GM19238 (cell line): ENCODE results near the gene CLN6.
"Not testable (repeated sequence)": the region's sequence is repeated elsewhere in the genome, so short reads cannot be mapped to it uniquely, and the experiment has no call there.

Experiments
- DNase-seq: peaks from one replicate; pipeline ENCODE4 v3.0.0; 2011; ENCODE audit warnings: low spot score; ENCODE audit not compliant: insufficient read length

The CLN6 gene

DNA sequence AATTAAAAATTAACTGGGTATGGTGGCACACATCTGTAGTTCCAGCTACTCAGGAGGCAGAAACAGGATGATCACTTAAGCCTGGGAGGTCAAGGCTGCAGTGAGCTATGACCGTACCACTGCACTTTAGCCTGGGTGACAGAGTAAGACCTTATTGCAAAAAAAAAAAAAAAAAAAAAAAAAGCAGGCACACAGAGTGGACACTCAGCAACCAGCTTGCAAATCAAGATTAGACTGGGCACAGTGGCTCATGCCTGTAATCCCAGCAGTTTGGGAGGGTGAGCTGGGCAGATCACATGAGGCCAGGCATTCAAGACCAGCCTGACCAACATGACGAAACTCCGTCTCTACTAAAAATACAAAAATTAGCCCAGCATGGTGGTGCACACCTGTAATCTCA, 5.4 kb downstream of the CLN6 start:
- DNase-seq, result no peak

DNA sequence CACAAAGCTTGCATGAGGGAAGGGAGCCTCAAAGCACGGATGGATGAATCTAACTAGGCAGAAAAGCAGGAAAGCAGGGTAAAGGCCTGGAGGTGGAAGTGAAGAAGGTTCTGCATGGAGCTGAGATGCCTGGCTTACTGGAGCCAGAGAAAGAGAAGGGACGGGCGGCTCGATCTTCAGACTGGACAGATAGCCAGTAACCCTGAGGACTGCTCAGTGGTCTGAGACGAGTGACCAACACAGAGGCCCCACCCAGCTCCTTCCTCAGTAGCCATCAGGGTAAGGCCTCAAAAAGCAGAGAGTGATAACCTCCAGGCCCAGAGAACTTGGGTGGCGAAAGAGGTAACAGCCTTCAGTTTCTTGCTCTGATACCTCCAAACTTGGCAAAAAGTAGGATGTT, 6.4 kb downstream of the CLN6 start:
- DNase-seq, result no peak

DNA sequence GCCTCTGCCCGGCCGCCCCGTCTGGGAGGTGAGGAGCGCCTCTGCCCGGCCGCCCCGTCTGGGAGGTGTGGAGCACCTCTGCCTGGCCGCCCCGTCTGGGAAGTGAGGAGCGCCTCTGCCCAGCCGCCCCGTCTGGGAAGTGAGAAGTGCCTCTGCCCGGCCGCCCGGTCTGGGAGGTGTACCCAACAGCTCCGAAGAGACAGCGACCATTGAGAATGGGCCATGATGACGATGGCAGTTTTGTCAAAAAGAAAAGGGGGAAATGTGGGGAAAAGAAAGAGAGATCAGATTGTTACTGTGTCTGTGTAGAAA, 7.1 kb downstream of the CLN6 start:
- DNase-seq, result not testable (repeated sequence)

DNA sequence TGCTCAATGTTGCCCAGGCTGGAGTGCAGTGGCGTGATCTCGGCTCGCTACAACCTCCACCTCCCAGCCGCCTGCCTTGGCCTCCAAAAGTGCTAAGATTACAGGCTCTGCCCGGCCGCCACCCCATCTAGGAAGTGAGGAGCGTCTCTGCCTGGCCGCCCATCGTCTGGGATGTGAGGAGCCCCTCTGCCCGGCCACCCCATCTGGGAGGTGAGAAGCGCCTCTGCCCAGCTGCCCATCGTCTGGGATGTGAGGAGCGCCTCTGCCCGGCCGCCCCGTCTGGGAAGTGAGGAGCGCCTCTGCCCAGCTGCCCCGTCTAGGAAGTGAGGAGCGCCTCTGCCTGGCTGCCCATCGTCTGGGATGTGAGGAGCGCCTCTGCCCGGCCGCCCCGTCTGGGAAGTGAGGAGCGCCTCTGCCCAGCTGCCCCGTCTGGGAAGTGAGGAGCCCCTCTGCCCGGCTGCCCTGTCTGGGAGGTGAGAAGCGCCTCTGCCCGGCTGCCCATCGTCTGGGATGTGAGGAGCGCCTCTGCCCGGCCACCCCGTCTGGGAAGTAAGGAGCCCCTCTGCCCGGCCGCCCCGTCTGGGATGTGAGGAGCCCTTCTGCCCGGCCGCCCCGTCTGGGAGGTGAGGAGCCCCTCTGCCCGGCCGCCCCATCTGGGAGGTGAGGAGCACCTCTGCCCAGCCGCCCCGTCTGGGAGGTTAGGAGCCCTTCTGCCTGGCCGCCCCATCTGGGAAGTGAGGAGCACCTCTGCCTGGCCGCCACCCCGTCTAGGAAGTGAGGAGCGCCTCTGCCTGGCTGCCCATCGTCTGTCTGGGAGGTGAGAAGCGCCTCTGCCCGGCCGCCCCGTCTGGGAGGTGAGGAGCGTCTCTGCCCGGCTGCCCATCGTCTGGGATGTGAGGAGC, 7.7 kb downstream of the CLN6 start:
- not testable (repeated sequence) for DNase-seq

DNA sequence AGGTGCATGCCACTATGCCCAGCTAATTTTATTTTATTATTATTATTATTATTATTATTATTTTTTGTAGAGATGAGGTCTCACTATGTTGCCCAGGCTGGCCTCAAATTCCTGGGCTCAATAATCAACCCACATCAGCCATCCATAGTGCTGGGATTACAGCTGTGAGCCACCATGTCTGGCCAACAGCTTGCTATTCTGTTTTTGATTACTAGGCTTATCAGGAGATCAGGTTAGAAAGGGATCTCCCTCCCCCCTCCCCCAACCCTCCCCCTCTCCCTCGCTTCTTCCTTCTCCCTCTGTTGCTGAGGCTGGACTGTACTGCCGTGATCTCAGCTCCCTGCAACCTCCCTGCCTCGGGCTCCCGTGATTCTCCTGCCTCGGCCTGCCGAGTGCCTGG, 8.6 kb downstream of the CLN6 start:
- no peak for DNase-seq

DNA sequence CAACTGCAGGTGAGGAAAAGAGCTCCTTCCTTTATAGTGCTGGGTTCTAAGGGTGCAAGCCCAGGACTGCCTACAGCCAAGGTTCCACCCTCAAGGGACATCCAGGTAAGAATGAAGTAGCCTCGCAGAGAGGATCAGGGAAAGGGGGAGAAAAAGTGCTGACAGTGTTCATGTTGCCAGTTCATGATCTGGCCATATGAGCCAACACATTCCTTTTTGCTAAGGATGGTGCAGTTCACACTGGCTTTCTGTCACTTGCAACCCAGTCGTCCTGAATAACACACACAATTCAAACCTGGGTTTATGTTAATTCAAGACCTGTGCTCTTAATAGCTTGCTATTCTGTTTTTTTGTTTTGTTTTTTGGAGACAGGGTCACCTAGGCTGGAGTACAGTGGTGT, 9.0 kb downstream of the CLN6 start:
- DNase-seq, result no peak

DNA sequence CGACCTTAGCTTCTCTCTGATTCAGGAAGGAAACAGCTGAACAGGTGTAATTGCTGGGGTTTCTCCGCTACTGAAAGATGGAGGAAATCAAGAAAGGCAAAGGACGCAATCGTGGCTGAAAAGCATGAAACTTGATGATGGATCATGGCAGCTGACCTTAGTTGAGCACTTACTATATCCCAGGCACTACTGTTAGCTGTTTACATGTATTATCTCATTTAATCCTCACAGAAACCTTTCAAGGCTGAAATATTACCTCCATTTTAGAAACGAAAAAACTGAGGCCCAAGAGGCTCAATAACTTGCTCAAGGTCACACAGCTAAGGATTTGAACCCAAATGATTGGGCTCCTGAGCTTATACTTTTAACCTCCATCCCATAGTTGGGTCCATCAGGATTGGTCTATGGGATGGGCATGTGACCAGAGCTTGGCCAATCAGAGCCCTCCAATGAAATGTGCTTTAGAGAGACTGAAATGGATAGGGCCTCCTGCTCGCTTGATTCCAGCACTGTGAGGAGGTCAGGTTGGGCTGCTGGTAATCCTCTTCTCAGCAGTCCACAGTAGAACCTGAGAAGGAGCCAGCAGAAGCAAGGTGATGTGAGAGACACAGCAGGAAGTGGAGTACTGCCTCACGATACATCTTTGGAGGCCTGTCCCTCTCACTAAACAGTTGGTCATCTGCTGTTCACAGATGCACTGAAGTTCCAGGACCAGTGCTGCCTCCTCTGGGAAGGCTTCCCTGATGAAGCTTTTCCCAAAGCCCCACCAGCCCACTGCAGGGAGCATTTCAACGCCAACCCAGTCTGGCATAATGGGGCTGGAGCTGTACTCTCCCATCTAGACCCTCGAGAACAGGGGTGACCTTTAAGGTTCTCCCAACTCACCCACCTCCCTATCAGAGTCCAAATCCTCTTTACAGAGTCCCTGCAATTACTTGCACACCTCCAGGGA, 10.4 kb downstream of the CLN6 start:
- DNase-seq, result no peak

DNA sequence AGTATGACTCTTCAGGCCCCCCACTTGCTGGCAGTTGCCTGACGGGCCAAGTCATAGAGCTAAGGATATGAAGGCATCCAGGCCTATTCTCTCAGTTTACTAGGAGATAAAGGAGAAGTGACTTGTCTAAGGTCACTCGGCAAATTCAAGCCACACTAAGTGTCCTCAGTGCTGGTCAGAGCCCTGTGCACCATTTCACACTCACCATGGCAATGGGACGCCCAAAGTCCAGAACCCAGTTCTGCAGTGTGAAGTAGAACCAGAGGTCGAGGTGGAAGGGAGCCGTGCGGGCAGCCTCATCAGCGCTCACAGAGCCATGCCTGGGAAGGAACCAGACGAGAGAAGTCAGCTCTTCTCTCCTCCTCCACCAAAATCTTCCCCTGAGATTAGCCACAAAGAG, 11.2 kb downstream of the CLN6 start:
- DNase-seq, result no peak

DNA sequence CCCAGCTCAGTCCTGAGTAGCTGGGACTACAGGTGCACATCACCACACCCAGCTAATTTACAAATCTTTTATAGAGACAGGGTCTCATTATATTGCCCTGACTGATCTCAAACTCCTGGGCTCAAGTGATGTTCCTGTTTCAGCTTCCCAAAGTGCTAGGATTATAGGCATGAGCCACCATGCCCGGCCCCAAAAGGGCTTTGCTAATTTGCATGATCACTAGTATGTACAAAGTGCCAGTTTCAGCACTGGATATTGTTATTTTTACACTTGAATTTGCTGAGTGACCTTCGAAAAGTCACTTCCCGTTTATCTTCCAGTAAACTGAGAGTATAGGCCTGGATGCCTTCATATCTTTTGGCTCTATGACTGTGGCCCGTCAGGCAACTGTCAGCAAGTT, 12.2 kb downstream of the CLN6 start:
- DNase-seq, result no peak

DNA sequence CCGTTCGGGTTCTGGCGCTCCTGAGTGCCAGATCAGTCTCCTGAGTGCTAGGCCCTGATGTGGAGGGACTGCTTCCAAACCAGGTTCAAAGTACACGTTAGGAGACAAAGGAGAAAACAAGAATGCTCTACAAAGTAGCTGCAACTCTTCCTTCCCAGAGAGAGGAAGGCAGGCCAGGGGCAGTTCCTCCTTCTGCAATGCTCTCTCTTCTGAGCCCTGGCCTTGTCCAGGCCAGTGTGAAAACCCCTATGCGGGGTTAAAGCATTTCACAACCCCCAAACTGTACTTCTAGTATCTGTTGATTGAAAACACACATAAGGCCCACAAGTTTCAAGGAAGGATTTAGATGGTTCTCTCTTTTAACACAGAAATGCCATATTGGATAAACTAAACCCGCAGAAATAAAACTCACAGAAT, 14.7 kb downstream of the CLN6 start:
- no peak for DNase-seq

DNA sequence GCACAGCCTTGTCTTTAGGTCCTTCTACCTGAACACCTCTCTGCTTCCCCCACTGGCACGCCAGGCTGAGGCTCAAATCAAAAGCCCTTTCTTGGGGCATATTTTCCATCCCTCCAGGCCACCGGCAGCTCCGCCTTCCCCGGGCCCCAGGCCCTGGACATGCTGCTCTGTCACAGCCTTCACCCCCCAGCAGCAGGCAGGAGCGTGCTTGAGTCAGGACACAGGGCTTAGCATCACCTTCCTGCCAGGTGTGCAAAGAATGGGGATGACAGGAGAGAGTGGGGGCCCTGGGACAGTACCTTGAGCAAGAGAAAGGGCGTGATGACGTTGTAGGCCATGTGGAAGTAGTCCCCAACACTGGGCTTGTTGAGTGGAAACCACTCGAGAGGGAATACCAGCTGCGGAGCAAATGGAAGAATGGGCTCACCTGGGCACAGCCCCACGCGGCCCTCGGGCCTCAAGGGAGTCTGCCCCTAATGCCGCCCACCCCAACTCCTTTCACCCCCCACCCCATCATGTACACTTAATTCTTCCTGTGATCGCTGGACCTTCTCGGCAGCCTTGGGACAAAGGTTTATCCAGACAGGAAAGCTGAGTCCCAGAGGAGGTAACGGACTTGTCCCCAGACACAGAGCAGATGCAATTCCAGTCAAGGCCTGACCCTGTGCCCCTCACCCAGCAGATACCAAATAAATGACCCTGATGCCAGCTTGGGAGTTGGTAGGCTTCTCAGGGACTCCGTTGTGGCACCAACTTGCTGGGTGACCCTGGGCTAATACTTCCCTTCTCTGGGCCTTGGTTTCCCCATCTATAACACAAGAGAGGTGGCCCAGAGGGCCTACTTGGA, 15.3 kb downstream of the CLN6 start:
- no peak for DNase-seq

DNA sequence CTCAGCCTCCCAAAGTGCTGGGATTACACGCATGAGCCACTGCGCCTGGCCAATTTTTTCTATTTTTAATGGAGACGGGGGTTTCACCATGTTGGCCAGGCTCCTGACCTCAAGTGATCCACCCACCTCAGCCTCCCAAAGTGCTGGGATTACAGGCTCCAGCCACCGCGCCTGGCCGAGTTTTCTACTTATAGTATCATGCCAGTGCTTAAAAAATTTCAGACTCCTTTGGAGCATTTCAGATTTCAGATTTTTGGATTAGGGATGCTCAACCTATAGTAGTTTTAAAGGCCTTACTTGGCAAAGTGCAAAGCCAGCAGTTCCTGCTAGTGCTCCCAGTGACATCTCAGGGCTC, 16.1 kb downstream of the CLN6 start:
- DNase-seq, result not testable (repeated sequence)

DNA sequence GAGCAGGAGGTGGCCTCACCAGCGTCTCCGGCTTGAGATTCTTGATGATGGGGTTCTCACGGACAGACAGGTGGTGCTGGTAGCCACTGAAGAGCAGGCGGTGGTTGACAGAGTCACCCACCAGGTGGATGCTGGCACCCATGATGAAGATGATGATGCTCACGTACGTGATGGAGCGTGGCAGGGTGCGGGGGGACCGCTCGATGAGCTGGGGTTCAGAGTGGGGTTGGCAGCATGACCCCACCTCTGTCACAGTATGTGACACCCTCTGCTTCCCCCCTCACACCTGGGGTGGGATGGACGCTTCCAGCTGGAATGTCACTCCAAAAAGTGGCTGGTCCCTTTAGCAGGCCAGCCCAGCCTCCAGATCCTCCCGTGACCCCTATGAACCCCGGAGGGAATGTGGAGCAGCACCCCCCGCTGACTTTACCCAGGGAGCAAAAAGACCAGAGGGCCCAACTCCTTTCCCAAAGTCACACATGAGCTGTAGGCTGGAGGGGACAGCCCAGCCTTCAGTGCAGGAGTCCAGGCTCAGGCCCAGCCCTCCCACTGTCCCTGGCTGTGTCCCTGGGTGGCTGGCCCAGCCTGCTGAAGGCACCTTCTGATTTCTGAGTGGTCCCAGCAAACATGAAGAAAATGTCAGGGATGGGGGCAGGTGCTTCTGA, 17.7 kb downstream of the CLN6 start:
- DNase-seq, result no peak

DNA sequence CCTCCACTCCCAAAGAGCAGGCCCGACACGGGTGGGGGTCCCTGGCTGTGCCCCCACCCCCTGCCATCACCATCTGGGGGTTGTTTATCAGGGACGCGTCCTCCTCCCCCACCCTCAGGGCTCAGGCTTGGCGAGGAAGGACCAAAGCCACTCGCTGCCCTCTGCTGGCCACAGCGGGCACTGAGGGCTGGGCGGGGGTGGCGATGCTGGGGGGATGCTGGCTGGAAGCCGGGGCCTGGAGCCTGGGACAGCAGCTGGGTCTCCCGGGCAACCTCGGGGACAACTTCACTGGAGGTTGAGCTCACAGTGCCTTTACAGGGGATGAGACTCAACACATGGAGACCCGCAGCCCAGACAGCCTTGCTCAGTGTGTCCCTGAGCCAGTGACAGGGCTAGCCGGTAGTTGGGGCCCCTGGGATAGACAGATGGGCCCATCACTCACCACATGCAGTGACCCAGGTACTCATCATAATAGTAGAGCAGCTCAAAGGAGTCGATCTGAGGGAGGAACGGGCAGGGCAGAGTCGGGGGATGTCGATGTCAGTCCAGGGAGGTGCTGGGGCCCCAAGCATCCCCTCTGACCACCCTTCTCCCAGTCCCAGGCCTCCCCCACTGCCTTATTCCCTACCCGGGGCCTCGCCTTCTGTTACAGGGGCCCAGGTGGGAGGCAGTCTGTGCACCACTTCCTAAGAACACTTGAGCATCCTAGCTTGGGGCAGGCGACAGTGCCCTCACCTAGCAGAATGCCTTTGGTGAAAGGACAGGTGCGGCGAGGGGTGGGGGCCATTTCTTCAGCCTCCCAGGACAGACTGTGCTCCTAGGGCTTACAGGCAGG, 18.5 kb downstream of the CLN6 start:
- DNase-seq, result peak; percentile 50

DNA sequence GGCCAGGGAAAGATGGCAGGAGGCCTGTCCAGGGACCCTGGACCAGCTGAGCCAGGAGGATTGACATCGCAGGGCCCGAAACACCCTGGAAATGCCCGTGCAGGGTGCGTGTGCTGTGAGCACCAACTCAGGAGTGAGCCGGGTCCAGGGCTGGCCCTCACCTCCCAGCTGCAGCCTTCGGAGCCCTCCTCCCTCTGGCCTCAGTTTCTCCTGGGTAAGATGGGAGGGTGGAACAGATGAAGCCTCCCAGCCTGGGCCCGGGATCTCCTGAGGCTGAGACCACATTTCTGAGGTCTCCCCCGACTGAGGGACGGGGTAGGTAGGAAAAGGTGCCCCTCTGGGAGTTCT, 19.1 kb downstream of the CLN6 start:
- no peak for DNase-seq

DNA sequence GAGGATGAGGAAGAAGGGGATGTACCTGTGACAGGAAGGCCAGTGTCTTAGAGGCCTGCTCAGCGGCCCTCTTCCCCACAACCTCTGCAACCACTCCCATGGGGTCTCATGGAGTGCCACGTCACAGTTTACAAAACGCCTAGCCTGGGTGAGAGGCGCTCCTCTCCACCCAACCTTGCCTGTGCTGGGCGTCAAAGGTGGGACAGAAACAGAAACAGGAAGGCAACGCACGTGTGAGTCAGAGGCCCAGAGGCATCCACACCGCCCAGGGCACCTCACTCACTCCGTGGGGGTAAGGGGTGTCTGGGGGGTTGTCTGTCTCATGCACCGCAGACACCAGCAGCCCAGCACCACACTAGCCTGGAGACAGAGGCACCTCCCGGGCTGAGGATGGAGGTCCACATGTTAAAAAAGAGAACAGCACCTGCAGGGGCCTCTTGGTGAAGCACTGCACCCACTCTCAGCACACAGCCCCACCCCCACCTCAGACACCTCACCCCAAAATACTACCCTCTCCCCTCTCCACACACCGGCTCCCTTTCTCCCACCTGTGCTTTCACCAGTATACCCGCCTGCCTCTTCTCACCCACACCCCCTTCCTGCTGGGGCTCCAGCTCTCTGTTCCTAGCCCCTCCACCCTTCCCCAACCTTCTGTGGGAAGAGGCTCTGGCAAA, 19.7 kb downstream of the CLN6 start:
- DNase-seq, result peak; percentile 53

DNA sequence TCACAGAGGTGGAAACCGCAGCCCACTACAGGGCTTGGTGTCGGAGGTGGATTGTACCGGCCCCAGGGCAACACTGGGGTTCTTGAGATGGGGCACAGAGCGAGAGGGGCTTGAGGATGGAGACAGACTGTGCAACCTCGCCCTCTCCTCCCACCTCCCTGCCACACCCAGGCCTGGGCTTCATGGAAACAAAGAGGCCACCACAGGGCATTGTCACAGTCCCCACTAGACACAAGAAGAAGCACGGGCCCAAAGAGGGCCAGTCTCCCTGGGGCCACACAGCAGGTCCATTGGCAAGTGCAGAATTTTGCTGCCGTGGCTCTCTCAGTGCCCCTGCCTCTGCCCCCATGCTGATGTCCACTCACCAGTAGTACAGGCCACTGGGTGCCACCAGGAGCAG, 20.3 kb downstream of the CLN6 start:
- no peak for DNase-seq

DNA sequence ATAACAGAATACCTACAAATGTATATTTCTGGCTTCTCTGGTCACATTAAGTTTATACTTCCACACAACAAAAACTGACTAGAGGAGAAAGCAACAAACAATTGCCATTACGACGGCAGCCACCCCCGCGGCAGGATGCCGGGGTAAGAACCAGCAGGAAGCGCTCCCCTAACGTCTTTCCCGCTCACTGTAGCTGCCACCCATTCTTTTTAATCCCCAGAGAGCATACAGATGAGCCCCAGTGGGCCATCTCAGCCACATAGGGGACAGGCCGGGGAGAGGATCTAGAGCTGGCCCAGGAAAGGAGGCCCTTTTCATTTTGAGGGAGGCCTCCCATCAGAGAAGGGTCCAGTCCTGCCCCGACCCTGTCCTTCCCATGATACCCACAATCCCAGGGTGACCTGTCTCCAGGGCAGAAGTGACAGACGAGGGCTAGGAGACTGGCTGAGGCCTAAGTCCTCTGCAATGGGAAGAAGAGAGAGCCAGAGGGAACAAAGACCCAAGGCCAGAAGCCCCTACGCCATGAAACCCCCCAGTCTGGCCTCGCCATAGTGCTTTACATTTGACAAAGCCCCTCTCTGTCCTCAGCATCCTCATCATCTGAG, 20.8 kb downstream of the CLN6 start:
- no peak for DNase-seq

DNA sequence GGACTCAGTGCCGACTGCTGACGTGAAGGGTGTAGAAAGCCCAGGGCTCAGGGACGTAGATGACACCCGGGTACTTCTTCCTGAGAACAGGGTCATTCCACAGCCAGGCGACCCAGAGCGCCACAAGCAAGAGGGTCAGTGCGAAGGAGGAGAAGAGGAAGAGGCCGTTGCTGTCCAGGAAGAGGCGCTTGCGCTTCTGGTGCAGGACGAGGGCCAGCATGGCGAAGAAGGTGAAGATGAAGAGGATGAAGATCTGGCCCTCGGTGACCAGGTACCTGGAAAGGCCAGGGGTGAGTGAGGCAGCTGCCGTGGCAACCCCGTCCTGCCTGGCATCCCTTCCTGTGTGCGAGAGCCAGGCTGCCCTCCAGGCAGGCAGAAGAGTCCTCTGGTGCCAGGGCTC, 21.4 kb downstream of the CLN6 start:
- no peak for DNase-seq
